OCI-LY1 (cell line): Measurements from ENCODE around the gene TMEM204.

Experiments
- CTCF ChIP-seq: fragments of 200-600 bp; sonication (generic), shearing (Covaris generic); IDR thresholded peaks from 2 replicates; pipeline ENCODE4 v1.5.1; 2017; ENCODE audit warnings: mild to moderate bottlenecking, antibody characterized with exemption, low read length, moderate library complexity, mixed read lengths
- EZH2 ChIP-seq: fragments of 200-600 bp; sonication (generic), shearing (Covaris generic); IDR thresholded peaks from 2 replicates; pipeline ENCODE4 v1.8.0; 2017; ENCODE audit warnings: borderline replicate concordance, mixed run types, mild to moderate bottlenecking, antibody characterized with exemption, low read length, moderate library complexity, mixed read lengths

- TF ChIP-seq CTCF (no peak), EZH2 (no peak)
Observed at GRCh38 chr16:1510941-1511351, 22.5 kb upstream of the TMEM204 start.
